ENCODE data around the gene TMEM245. TPM values are rescaled to one million over a fixed set of nuclear protein-coding genes. Genes with fewer than 3 reads are reported as not detected.

TMEM245 gene
- total RNA-seq, 2 experiments from 2014 or later, result 22.6 to 24.4 TPM

DNA sequence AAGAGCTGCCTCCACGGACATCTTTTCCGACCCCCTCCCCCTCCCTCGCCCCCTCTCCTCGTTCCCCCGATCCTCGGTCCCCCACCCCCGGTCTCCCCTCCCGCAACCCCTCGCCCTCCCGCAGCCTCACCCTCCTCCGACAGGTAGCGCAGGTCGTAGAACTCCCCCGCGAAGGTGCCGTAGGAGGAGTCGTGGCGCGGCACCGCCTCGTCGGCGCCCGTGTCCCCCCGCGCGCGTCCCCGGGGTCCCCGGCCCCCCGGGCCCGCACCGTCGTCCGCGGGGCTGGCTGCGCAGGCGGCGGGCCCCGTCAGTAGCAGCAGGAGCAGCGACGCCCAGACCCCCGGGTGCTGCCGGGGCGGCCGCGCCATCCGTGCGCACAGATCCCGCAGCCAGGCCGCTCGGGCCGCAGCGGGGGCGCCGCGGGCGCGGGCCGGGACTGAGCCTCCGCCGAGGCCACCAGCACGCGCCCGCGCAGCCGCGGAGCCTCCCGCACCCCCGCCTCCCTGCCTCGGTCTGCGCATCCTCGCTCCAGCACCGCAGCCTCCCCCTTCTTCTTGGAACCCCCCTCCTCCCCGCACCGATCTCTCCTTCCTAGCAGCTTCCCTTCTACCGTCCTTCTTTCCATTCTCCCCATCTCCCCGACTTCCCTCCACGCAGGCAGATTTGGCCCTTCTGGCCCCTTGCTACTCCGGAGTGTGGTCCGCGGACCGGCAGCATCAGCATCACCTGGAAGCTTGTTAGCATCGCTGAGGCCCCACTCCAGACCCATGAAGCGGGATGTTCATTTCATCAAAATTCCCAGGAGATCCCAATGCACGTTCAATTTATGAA lies 47.2 kb upstream of the TMEM245 start, which contains the start of gene FRRS1L:
Gene FRRS1L (minus strand): TSS at position 479 of the 831 bp plus-strand sequence. CDS start 111 bp downstream, at position 368.
- Mint-ChIP-seq H3K4me1 (ENCODE audit: low read depth) (peaks cover 4% of the 10 kb centered on the region), H3K27ac (no peak within 1 kb of the TSS), H3K9me3 (peaks cover 4% of the 10 kb centered on the region), H3K36me3 (ENCODE audit: low read depth) (no peaks in the 10 kb centered on the region), H3K4me3 (no peak within 1 kb of the TSS), H3K27me3 (peaks cover 79% of the 10 kb centered on the region)
- Histone ChIP-seq H3K9me3 (ENCODE audit: control insufficient read depth in 1 of 2, insufficient read depth in 1 of 2, low read length in 2 of 2) (peaks cover 0 to 8% of the 10 kb centered on the region in 2 experiments), H3K4me3 (ENCODE audit: low read length) (no peak within 1 kb of the TSS), H3K27ac (ENCODE audit: low read depth in 1 of 2, low read length in 2 of 2) (no peak within 1 kb of the TSS), H3K36me3 (ENCODE audit: insufficient read depth, low read length) (no peaks in the 10 kb centered on the region), H3K27me3 (ENCODE audit: control insufficient read depth in 1 of 2, insufficient read depth in 2 of 2, low read length in 2 of 2) (peaks cover 20 to 46% of the 10 kb centered on the region in 2 experiments), H3K4me1 (ENCODE audit: insufficient read depth, low read length) (no peaks in the 10 kb centered on the region)
- ATAC-seq (ENCODE audit: poor library complexity) (no peak), DNase-seq (no peak)
- CTCF ChIA-PET, result no interaction called here
- intact Hi-C loops (cut with DNase I, micrococcal nuclease), result no loop called here
- TF ChIP-seq, protein P1, sequence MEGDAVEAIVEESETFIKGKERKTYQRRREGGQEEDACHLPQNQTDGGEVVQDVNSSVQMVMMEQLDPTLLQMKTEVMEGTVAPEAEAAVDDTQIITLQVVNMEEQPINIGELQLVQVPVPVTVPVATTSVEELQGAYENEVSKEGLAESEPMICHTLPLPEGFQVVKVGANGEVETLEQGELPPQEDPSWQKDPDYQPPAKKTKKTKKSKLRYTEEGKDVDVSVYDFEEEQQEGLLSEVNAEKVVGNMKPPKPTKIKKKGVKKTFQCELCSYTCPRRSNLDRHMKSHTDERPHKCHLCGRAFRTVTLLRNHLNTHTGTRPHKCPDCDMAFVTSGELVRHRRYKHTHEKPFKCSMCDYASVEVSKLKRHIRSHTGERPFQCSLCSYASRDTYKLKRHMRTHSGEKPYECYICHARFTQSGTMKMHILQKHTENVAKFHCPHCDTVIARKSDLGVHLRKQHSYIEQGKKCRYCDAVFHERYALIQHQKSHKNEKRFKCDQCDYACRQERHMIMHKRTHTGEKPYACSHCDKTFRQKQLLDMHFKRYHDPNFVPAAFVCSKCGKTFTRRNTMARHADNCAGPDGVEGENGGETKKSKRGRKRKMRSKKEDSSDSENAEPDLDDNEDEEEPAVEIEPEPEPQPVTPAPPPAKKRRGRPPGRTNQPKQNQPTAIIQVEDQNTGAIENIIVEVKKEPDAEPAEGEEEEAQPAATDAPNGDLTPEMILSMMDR (IDR thresholded peaks at IDR 0.05), result no peak
- POLR2A ChIA-PET, result no interaction called here

DNA sequence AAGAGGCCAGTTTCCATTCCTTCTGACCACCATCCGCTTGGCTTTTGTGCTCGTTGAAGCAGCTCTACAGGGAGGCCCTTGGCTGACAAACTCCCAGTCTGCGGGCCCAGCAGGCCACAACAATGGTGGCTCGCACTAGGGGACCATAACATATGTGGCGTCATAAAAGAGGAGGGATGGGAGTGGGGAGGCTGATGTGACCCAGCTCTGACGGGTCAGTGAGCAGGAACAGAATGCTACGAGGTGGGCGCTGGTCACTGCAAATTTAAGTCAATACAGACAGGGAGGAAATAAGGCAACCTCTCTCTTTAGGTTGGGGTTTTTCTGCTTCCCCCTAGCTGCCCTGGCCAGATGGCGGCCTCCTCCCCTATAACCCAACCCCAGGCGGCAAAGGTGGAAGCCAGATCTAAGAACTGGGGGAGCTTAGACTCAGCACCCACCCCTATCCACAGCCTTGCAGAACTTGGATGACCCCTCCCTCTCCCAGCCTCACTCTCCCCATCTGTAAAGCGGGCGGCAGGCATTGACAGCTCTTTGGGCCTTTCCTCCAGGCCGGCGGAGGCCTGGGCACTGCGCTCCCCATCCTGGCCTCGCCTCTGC lies 46.5 kb upstream of the TMEM245 start:
- peaks cover 4% of the 10 kb centered on the region for H3K9me3 Mint-ChIP-seq
- no peaks in the 10 kb centered on the region for H3K36me3 ChIP-seq (ENCODE audit: insufficient read depth, low read length)
- ChIA-PET CTCF (no interaction called here), POLR2A (no interaction called here)
- no peaks in the 10 kb centered on the region for H3K4me1 ChIP-seq (ENCODE audit: insufficient read depth, low read length)
- H3K4me3 Mint-ChIP-seq, result no peak overlapping the region
- H3K4me3 ChIP-seq (ENCODE audit: low read length), result no peak overlapping the region
- H3K27ac Mint-ChIP-seq, result no peak overlapping the region
- H3K27ac ChIP-seq (ENCODE audit: low read depth in 1 of 2, low read length in 2 of 2), result no peak overlapping the region
- ATAC-seq (ENCODE audit: poor library complexity) (no peak), DNase-seq (no peak)
- TF ChIP-seq, protein P1 (IDR thresholded peaks at IDR 0.05), result no peak
- peaks cover 0 to 8% of the 10 kb centered on the region in 2 experiments for H3K9me3 ChIP-seq (ENCODE audit: control insufficient read depth in 1 of 2, insufficient read depth in 1 of 2, low read length in 2 of 2)
- H3K36me3 Mint-ChIP-seq (ENCODE audit: low read depth), result no peaks in the 10 kb centered on the region
- peaks cover 74% of the 10 kb centered on the region for H3K27me3 Mint-ChIP-seq
- peaks cover 20 to 41% of the 10 kb centered on the region in 2 experiments for H3K27me3 ChIP-seq (ENCODE audit: control insufficient read depth in 1 of 2, insufficient read depth in 2 of 2, low read length in 2 of 2)
- intact Hi-C loops (cut with DNase I, micrococcal nuclease), result no loop called here
- peaks cover 4% of the 10 kb centered on the region for H3K4me1 Mint-ChIP-seq (ENCODE audit: low read depth)

DNA sequence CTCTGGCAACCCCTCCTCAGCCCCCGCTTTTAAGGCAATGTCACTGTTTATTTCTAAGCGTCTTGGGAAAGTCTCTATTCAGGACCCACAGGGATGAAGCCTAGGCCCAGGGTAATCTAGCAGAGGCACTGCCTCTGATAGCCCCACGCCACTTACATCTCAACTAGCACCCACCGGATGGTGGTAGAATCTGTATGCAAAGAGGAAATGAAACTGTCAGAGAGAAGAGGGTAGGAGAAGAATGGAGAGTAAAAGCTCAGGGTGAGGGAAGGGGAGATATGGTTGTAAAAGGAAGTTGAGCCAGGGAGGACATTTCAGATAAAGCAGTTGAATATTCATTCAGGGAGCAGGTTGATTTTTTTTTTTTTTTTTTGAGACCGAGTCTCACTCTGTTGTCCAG lies 44.3 kb upstream of the TMEM245 start:
- CTCF ChIA-PET, result no interaction called here
- no peak for ATAC-seq (ENCODE audit: poor library complexity)
- peaks cover 4% of the 10 kb centered on the region for H3K4me1 Mint-ChIP-seq (ENCODE audit: low read depth)

More for the DNA sequence above, 44.3 kb upstream of the TMEM245 start:
- DNase-seq, result no peak
- peaks cover 20 to 38% of the 10 kb centered on the region in 2 experiments for H3K27me3 ChIP-seq (ENCODE audit: control insufficient read depth in 1 of 2, insufficient read depth in 2 of 2, low read length in 2 of 2)
- H3K27ac Mint-ChIP-seq, result no peak overlapping the region
- H3K36me3 ChIP-seq (ENCODE audit: insufficient read depth, low read length), result no peaks in the 10 kb centered on the region
- H3K36me3 Mint-ChIP-seq (ENCODE audit: low read depth), result no peaks in the 10 kb centered on the region
- peaks cover 62% of the 10 kb centered on the region for H3K27me3 Mint-ChIP-seq
- no peak overlapping the region for H3K4me3 Mint-ChIP-seq
- H3K4me3 ChIP-seq (ENCODE audit: low read length), result no peak overlapping the region
- TF ChIP-seq, protein P1 (IDR thresholded peaks at IDR 0.05), result no peak
- peaks cover 0 to 8% of the 10 kb centered on the region in 2 experiments for H3K9me3 ChIP-seq (ENCODE audit: control insufficient read depth in 1 of 2, insufficient read depth in 1 of 2, low read length in 2 of 2)
- no peak overlapping the region for H3K27ac ChIP-seq (ENCODE audit: low read depth in 1 of 2, low read length in 2 of 2)
- no peaks in the 10 kb centered on the region for H3K4me1 ChIP-seq (ENCODE audit: insufficient read depth, low read length)
- intact Hi-C loops (cut with DNase I, micrococcal nuclease), result no loop called here
- peaks cover 4% of the 10 kb centered on the region for H3K9me3 Mint-ChIP-seq
- POLR2A ChIA-PET, result no interaction called here
